A673 (cell line): ENCODE measurements around the gene AKAP6. TPM values are rescaled to one million over a fixed set of nuclear protein-coding genes. Genes with fewer than 3 reads are reported as not detected.

Experiments
- BruUV-seq: library from RNA; stranded (reverse); fragments of 400-500 nt; replicated peaks from 2 replicates; lab custom pipeline; 2021; lab: Mats Ljungman, UMichigan
- CTCF ChIA-PET: fragments of 300-600 bp; sonication (Branson Sonifier 250); formaldehyde crosslinking; loops from one replicate; lab custom pipeline; 2022; ENCODE audit warnings: antibody characterized with exemption; lab: Charles Lee
- POLR2A ChIA-PET: fragments of 300-600 bp; sonication (Branson Sonifier 250); formaldehyde crosslinking; loops from one replicate; lab custom pipeline; 2022; ENCODE audit warnings: antibody characterized with exemption; ENCODE audit not compliant: low non-redundant PET; lab: Charles Lee
- DNase-seq: peaks from one replicate; pipeline ENCODE4 v3.0.0-alpha.2; 2015; ENCODE audit warnings: low spot score
- H3K27ac ChIP-seq: fragments of 200-600 bp; sonication (generic); 2 replicates; pipeline ENCODE4 v1.5.1; 2016; ENCODE audit warnings: mixed run types, low read depth, mild to moderate bottlenecking, mixed read lengths, antibody characterized with exemption, low read length; ENCODE audit not compliant: poor library complexity, severe bottlenecking
- H3K27me3 ChIP-seq: fragments of 200-600 bp; sonication (generic); replicated peaks from 2 replicates; pipeline ENCODE4 v1.6.1; 2017; ENCODE audit warnings: mixed run types, low read depth, mild to moderate bottlenecking, mixed read lengths, antibody characterized with exemption, low read length; ENCODE audit not compliant: insufficient read depth, poor library complexity
- H3K36me3 ChIP-seq: fragments of 200-600 bp; sonication (generic); 2 replicates; pipeline ENCODE4 v1.6.1; 2016; ENCODE audit warnings: mixed run types, mild to moderate bottlenecking, mixed read lengths, antibody characterized with exemption, low read length; ENCODE audit not compliant: insufficient read depth, poor library complexity, severe bottlenecking
- H3K4me1 ChIP-seq: fragments of 200-600 bp; sonication (generic); 2 replicates; pipeline ENCODE4 v1.6.1; 2017; ENCODE audit warnings: mixed run types, mild to moderate bottlenecking, mixed read lengths, antibody characterized with exemption, low read length; ENCODE audit not compliant: insufficient read depth, poor library complexity, severe bottlenecking
- H3K4me3 ChIP-seq: fragments of 200-600 bp; sonication (generic); 2 replicates; pipeline ENCODE4 v1.5.1; 2016; ENCODE audit warnings: low read depth, mixed run types, mild to moderate bottlenecking, mixed read lengths, low read length; ENCODE audit not compliant: poor library complexity, severe bottlenecking
- H3K9me3 ChIP-seq: fragments of 200-600 bp; sonication (generic); 2 replicates; pipeline ENCODE4 v1.6.1; 2016; ENCODE audit warnings: mixed run types, low read depth, mild to moderate bottlenecking, mixed read lengths, antibody characterized with exemption, low read length; ENCODE audit not compliant: poor library complexity, severe bottlenecking
- EZH2 ChIP-seq: fragments of 200-600 bp; sonication (generic); IDR thresholded peaks from 2 replicates; pipeline ENCODE4 v1.6.1; 2017; ENCODE audit warnings: borderline replicate concordance, low read depth, mild to moderate bottlenecking, mixed read lengths, antibody characterized with exemption, low read length; ENCODE audit not compliant: poor library complexity, severe bottlenecking
- intact Hi-C: fragments of 100-400 bp; cut with micrococcal nuclease; formaldehyde crosslinking; loops from one replicate; pipeline ENCODE4 v1.10.0; 2022; ENCODE audit not compliant: unreplicated experiment
- total RNA-seq: library from RNA; stranded (reverse); gene quantifications from 2 replicates; pipeline ENCODE4 v1.2.3, GENCODE V29; 2021
- TF ChIP-seq, protein P1 (sequence below): fragments of 300-800, 200-600 bp; sonication (generic); conservative IDR thresholded peaks from 2 replicates; pipeline ENCODE4 v1.5.1; 2017; ENCODE audit warnings: low read depth, mild to moderate bottlenecking, antibody characterized with exemption, low read length, moderate library complexity, mixed read lengths

AKAP6 gene
- total RNA-seq, 1 experiment from 2014 or later = 0.73 TPM

DNA sequence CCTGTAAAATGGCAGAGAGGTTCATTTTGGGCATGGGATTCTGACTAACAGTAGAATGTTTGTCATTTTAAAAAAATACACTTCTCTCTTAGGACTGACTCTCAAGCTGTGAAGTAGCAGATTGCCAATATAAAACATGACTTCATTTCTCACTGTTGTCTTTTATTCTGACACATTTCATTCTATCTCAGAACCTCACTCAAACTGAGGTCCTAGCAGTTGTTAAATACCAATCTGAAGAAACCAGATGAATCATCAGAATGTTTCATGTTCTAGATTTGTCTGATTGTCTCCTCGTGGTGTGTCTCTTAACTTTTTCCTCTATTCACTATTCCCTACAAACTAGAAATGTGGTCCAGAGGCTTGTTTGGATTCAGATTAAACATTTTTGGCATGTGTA lies 333.1 kb downstream of the AKAP6 start:
- Histone ChIP-seq H3K27ac (no peak overlapping the region), H3K27me3 (no peaks in the 10 kb centered on the region), H3K4me3 (no peak overlapping the region), H3K36me3 (no peaks in the 10 kb centered on the region), H3K4me1 (peaks cover 22% of the 10 kb centered on the region), H3K9me3 (no peaks in the 10 kb centered on the region)
- CTCF ChIA-PET = no interaction called here
- no peak for TF ChIP-seq EZH2
- TF ChIP-seq, protein P1, sequence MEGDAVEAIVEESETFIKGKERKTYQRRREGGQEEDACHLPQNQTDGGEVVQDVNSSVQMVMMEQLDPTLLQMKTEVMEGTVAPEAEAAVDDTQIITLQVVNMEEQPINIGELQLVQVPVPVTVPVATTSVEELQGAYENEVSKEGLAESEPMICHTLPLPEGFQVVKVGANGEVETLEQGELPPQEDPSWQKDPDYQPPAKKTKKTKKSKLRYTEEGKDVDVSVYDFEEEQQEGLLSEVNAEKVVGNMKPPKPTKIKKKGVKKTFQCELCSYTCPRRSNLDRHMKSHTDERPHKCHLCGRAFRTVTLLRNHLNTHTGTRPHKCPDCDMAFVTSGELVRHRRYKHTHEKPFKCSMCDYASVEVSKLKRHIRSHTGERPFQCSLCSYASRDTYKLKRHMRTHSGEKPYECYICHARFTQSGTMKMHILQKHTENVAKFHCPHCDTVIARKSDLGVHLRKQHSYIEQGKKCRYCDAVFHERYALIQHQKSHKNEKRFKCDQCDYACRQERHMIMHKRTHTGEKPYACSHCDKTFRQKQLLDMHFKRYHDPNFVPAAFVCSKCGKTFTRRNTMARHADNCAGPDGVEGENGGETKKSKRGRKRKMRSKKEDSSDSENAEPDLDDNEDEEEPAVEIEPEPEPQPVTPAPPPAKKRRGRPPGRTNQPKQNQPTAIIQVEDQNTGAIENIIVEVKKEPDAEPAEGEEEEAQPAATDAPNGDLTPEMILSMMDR = no peak
- BruUV-seq = no TSS peak
- no peak for DNase-seq
- POLR2A ChIA-PET = no interaction called here
- intact Hi-C loops = no loop called here

DNA sequence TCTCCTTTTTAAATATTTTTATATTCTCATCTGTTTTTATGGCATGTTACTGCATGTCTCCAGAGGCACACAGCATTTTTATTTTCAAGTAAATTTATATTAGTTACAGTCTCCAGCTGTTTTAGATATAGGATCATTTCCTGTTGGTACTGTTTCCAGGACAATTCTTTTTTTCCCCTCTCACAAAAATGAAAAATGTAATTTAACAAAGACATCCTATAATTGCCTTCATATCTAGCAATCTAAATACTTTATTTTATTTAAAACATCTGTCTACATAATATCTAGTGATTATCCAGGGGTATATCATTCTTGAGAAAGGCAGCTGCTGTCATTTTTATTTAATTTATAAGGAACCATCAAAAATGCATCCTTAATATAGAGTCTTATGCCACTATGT lies 337.2 kb downstream of the AKAP6 start:
- ChIA-PET POLR2A (no interaction called here), CTCF (no interaction called here)
- TF ChIP-seq, protein P1 = no peak
- no peak for TF ChIP-seq EZH2
- intact Hi-C loops = no loop called here
- Histone ChIP-seq H3K4me3 (no peak overlapping the region), H3K4me1 (peaks cover 31% of the 10 kb centered on the region), H3K36me3 (no peaks in the 10 kb centered on the region), H3K9me3 (no peaks in the 10 kb centered on the region), H3K27me3 (no peaks in the 10 kb centered on the region), H3K27ac (no peak overlapping the region)
- peak; percentile 65 for DNase-seq
- BruUV-seq = no TSS peak

DNA sequence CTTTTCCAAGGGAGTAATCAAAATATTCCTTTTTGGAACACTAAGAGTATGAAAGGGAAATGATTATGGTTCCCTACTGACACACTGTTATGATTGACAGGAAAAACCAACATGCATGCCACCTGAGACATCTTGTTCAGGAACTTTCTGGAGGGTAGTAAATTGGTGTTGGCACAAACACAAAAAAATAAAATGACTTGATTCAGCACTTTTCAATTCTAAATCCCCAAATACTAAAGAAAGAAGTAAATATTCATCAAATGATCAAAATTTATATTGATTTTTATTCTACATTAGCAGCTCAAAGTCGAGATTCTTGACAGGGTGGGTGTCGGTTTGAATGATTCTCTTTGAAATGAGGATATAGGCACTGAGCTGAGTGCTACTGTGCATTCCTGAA lies 338.2 kb downstream of the AKAP6 start:
- Histone ChIP-seq H3K36me3 (no peaks in the 10 kb centered on the region), H3K27ac (no peak overlapping the region), H3K4me1 (peaks cover 31% of the 10 kb centered on the region), H3K27me3 (no peaks in the 10 kb centered on the region), H3K4me3 (no peak overlapping the region), H3K9me3 (peaks cover 5% of the 10 kb centered on the region)
- CTCF ChIA-PET = no interaction called here
- intact Hi-C loops = no loop called here
- DNase-seq = no peak
- no TSS peak for BruUV-seq
- no peak for TF ChIP-seq EZH2
- TF ChIP-seq, protein P1 = no peak
- POLR2A ChIA-PET = no interaction called here
